DMS79 treated with DMSO at 0.1 percent for 48 hours (cell line): ENCODE results near the gene ZNF592.
A peak's percentile ranks its signal among the peaks of the same experiment; 100 is the strongest.

Source experiments
- DNase-seq: peaks from one replicate; lab custom pipeline; 2025; lab: John Stamatoyannopoulos, UW

Gene ZNF592

GRCh38 chr15:84775867-84776449 is 27.6 kb downstream of the ZNF592 start:
- no peak for DNase-seq

GRCh38 chr15:84778194-84778593 is 29.8 kb downstream of the ZNF592 start:
- DNase-seq, result no peak

GRCh38 chr15:84780492-84780891 is 32.1 kb downstream of the ZNF592 start:
- no peak for DNase-seq

GRCh38 chr15:84781495-84781894 is 33.1 kb downstream of the ZNF592 start:
- no peak for DNase-seq

- no peak for DNase-seq
These were observed 34.0 kb downstream of the ZNF592 start for GRCh38 chr15:84782346-84782745.

GRCh38 chr15:84783493-84784251 is 35.3 kb downstream of the ZNF592 start:
- no peak for DNase-seq

GRCh38 chr15:84784262-84784661 is 35.9 kb downstream of the ZNF592 start:
- DNase-seq, result no peak

GRCh38 chr15:84785053-84785452 is 36.7 kb downstream of the ZNF592 start:
- DNase-seq, result no peak

- no peak for DNase-seq
These were observed 40.1 kb downstream of the ZNF592 start for GRCh38 chr15:84788500-84788899.

GRCh38 chr15:84789762-84790161 is 41.4 kb downstream of the ZNF592 start:
- peak; percentile 19 for DNase-seq

GRCh38 chr15:84790676-84791075 is 42.3 kb downstream of the ZNF592 start:
- DNase-seq, result no peak

GRCh38 chr15:84791763-84792162 is 43.4 kb downstream of the ZNF592 start:
- no peak for DNase-seq

- DNase-seq, result no peak
These were observed 45.2 kb downstream of the ZNF592 start for GRCh38 chr15:84793431-84794161.

- DNase-seq, result no peak
These were observed 45.8 kb downstream of the ZNF592 start for GRCh38 chr15:84794162-84794547.

- no peak for DNase-seq
These were observed 46.8 kb downstream of the ZNF592 start for GRCh38 chr15:84795186-84795585.

- no peak for DNase-seq
These were observed 48.8 kb downstream of the ZNF592 start for GRCh38 chr15:84797212-84797611.

GRCh38 chr15:84797801-84798200 is 49.4 kb downstream of the ZNF592 start:
- DNase-seq, result no peak

- no peak for DNase-seq
These were observed 50.1 kb downstream of the ZNF592 start for GRCh38 chr15:84798436-84798946.

- no peak for DNase-seq
These were observed 51.3 kb downstream of the ZNF592 start for GRCh38 chr15:84799511-84800187.

GRCh38 chr15:84800365-84800806 is 52.0 kb downstream of the ZNF592 start:
- DNase-seq, result no peak

- DNase-seq, result no peak
These were observed 55.9 kb downstream of the ZNF592 start for GRCh38 chr15:84804005-84804900.
